Measurements from ENCODE around the gene WFDC10B. TPM values are rescaled to one million over a fixed set of nuclear protein-coding genes. Genes with fewer than 3 reads are reported as not detected.

Gene WFDC10B
- not detected for total RNA-seq
- long read RNA-seq, result 0 reads

- Histone ChIP-seq H3K27me3 (ENCODE audit: low read depth) (peaks cover 26% of the 10 kb centered on the region), H3K36me3 (no peaks in the 10 kb centered on the region), H3K27ac (replicated peaks) (no peak within 1 kb of the TSS), H3K4me1 (no peaks in the 10 kb centered on the region), H3K4me3 (no peak within 1 kb of the TSS), H3K9me3 (replicated peaks) (no peaks in the 10 kb centered on the region)
- no peak for TF ChIP-seq CTCF (IDR thresholded peaks at IDR 0.05; ENCODE audit: borderline replicate concordance)
- intact Hi-C loops (cut with micrococcal nuclease), result no loop called here
- DNase-seq, result no peak
Observed at GRCh38 chr20:45704969-45705637, at the start of gene WFDC10B. TSS of gene WFDC10B (minus strand) at chr20:45705019. CDS start at chr20:45685992, 19,027 bp downstream.

GRCh38 chr20:45752746-45753145, 47.9 kb upstream of the WFDC10B start:
- Histone ChIP-seq H3K9me3 (replicated peaks) (peaks cover 17% of the 10 kb centered on the region), H3K27ac (replicated peaks) (no peak overlapping the region), H3K27me3 (ENCODE audit: low read depth) (peaks cover 36% of the 10 kb centered on the region), H3K4me1 (no peaks in the 10 kb centered on the region), H3K4me3 (no peak overlapping the region), H3K36me3 (no peaks in the 10 kb centered on the region)
- DNase-seq, result no peak
- intact Hi-C loops (cut with micrococcal nuclease), result no loop called here
- TF ChIP-seq CTCF (IDR thresholded peaks at IDR 0.05; ENCODE audit: borderline replicate concordance), result no peak

- H3K4me1 ChIP-seq, result no peaks in the 10 kb centered on the region
- intact Hi-C loops (cut with micrococcal nuclease), result no loop called here
- no peak for TF ChIP-seq CTCF (IDR thresholded peaks at IDR 0.05; ENCODE audit: borderline replicate concordance)
- H3K27me3 ChIP-seq (ENCODE audit: low read depth), result peaks cover 42% of the 10 kb centered on the region
- DNase-seq, result no peak
- H3K27ac ChIP-seq (replicated peaks), result no peak overlapping the region
- H3K4me3 ChIP-seq, result no peak overlapping the region
- no peaks in the 10 kb centered on the region for H3K36me3 ChIP-seq
- peaks cover 17% of the 10 kb centered on the region for H3K9me3 ChIP-seq (replicated peaks)
Observed at GRCh38 chr20:45751721-45752120, 46.9 kb upstream of the WFDC10B start.

GRCh38 chr20:45745015-45745414, 40.2 kb upstream of the WFDC10B start:
- no peak for DNase-seq
- H3K4me3 ChIP-seq, result no peak overlapping the region
- H3K9me3 ChIP-seq (replicated peaks), result no peaks in the 10 kb centered on the region
- no peak overlapping the region for H3K27ac ChIP-seq (replicated peaks)
- H3K4me1 ChIP-seq, result no peaks in the 10 kb centered on the region
- intact Hi-C loops (cut with micrococcal nuclease), result no loop called here
- H3K36me3 ChIP-seq, result no peaks in the 10 kb centered on the region
- no peak for TF ChIP-seq CTCF (IDR thresholded peaks at IDR 0.05; ENCODE audit: borderline replicate concordance)
- peaks cover 31% of the 10 kb centered on the region for H3K27me3 ChIP-seq (ENCODE audit: low read depth)

GRCh38 chr20:45742596-45742995, 37.8 kb upstream of the WFDC10B start:
- no peaks in the 10 kb centered on the region for H3K9me3 ChIP-seq (replicated peaks)
- no peak for TF ChIP-seq CTCF (IDR thresholded peaks at IDR 0.05; ENCODE audit: borderline replicate concordance)
- H3K4me3 ChIP-seq, result no peak overlapping the region
- DNase-seq, result no peak
- intact Hi-C loops (cut with micrococcal nuclease), result no loop called here
- H3K27me3 ChIP-seq (ENCODE audit: low read depth), result peaks cover 21% of the 10 kb centered on the region
- no peaks in the 10 kb centered on the region for H3K36me3 ChIP-seq
- no peak overlapping the region for H3K27ac ChIP-seq (replicated peaks)
- H3K4me1 ChIP-seq, result no peaks in the 10 kb centered on the region

All from left ventricle myocardium inferior (tissue), 1 donor.